SJCRH30 (cell line): ENCODE results near the gene PLCH1. TPM values are rescaled to one million over a fixed set of nuclear protein-coding genes. Genes with fewer than 3 reads are reported as not detected.

Experiments
- total RNA-seq: library from RNA; depleted of rRNA; stranded (reverse); fragments of >200 nt; shearing (Covaris generic); gene quantifications from 2 replicates; pipeline ENCODE4 v1.2.3, GENCODE V29; 2014; rRNA removed

PLCH1 gene
- total RNA-seq, 1 experiment from 2014 or later, result 0.61 TPM

Other genes starting within 250 kb of the PLCH1 start
- 1.7 and 2.8 TPM in 2 replicates for gene C3orf33, start 61.2 kb upstream of the PLCH1 start, total RNA-seq
- gene SLC33A1, start 109.4 kb upstream of the PLCH1 start, total RNA-seq, result 15.8 and 18.6 TPM in 2 replicates
- gene GMPS, start 125.6 kb upstream of the PLCH1 start, total RNA-seq, result 107 and 119 TPM in 2 replicates